Umbilical cord (tissue), 2 donors: ENCODE results near the gene PLK2. TPM values are rescaled to one million over a fixed set of nuclear protein-coding genes. Genes with fewer than 3 reads are reported as not detected.

ENCODE experiments used
- DNase-seq: peaks from one replicate; pipeline ENCODE4 v3.0.0-alpha.2; 2015; ENCODE audit warnings: low spot score
- total RNA-seq: library from RNA; depleted of rRNA; stranded (reverse); fragments of >200 nt; gene quantifications from one replicate; pipeline ENCODE4 v1.2.3, GENCODE V29; 2014; ENCODE audit warnings: low replicate concordance; ENCODE audit not compliant: insufficient read depth

The PLK2 gene
- total RNA-seq, result 106 TPM

- DNase-seq, result peak; percentile 96
Observed at GRCh38 chr5:58460002-58460731, at the start of gene PLK2. TSS of gene PLK2 (minus strand) at chr5:58460086. CDS start at chr5:58459959, 127 bp downstream.

GRCh38 chr5:58507715-58508114 lies 47.8 kb upstream of the PLK2 start:
- DNase-seq, result no peak

GRCh38 chr5:58505971-58506640 lies 46.2 kb upstream of the PLK2 start:
- DNase-seq, result no peak

- DNase-seq, result no peak
Observed at GRCh38 chr5:58505502-58505901, 45.6 kb upstream of the PLK2 start.

- DNase-seq, result no peak
Observed at GRCh38 chr5:58504766-58505165, 44.9 kb upstream of the PLK2 start.

GRCh38 chr5:58503390-58504046 lies 43.6 kb upstream of the PLK2 start:
- DNase-seq, result no peak

GRCh38 chr5:58501778-58502417 lies 42.0 kb upstream of the PLK2 start:
- no peak for DNase-seq

- DNase-seq, result peak; percentile 31
Observed at GRCh38 chr5:58499941-58500340, 40.1 kb upstream of the PLK2 start.

- peak; percentile 75 for DNase-seq
Observed at GRCh38 chr5:58499231-58499630, 39.3 kb upstream of the PLK2 start.

- DNase-seq, result peak; percentile 45
Observed at GRCh38 chr5:58498340-58498942, 38.6 kb upstream of the PLK2 start.

- no peak for DNase-seq
Observed at GRCh38 chr5:58497921-58498320, 38.0 kb upstream of the PLK2 start.

GRCh38 chr5:58497386-58497785 lies 37.5 kb upstream of the PLK2 start:
- no peak for DNase-seq

GRCh38 chr5:58496488-58496887 lies 36.6 kb upstream of the PLK2 start:
- no peak for DNase-seq

GRCh38 chr5:58493141-58493540 lies 33.3 kb upstream of the PLK2 start:
- DNase-seq, result no peak

- DNase-seq, result no peak
Observed at GRCh38 chr5:58491216-58491892, 31.5 kb upstream of the PLK2 start, which contains the start of gene GAPT. TSS of gene GAPT (plus strand) at chr5:58491435. CDS start at chr5:58494537, 3,102 bp downstream.

- no peak for DNase-seq
Observed at GRCh38 chr5:58490402-58491050, 30.6 kb upstream of the PLK2 start.

- no peak for DNase-seq
Observed at GRCh38 chr5:58486290-58486689, 26.4 kb upstream of the PLK2 start.

- DNase-seq, result no peak
Observed at GRCh38 chr5:58484505-58484904, 24.6 kb upstream of the PLK2 start.

- DNase-seq, result no peak
Observed at GRCh38 chr5:58482536-58482935, 22.6 kb upstream of the PLK2 start.

GRCh38 chr5:58481828-58482227 lies 21.9 kb upstream of the PLK2 start:
- no peak for DNase-seq
